GM21825 (cell line): ENCODE measurements around the gene GTF2F2.
"Not testable (repeated sequence)": the region's sequence is repeated elsewhere in the genome, so short reads cannot be mapped to it uniquely, and the experiment has no call there.

Experiments used
- ATAC-seq: cut with Tn5 transposase; IDR thresholded peaks from one replicate; pipeline ENCODE4 v1.9.1; 2021; ENCODE audit warnings: mild to moderate bottlenecking, moderate library complexity; ENCODE audit not compliant: unreplicated experiment

The GTF2F2 gene

DNA sequence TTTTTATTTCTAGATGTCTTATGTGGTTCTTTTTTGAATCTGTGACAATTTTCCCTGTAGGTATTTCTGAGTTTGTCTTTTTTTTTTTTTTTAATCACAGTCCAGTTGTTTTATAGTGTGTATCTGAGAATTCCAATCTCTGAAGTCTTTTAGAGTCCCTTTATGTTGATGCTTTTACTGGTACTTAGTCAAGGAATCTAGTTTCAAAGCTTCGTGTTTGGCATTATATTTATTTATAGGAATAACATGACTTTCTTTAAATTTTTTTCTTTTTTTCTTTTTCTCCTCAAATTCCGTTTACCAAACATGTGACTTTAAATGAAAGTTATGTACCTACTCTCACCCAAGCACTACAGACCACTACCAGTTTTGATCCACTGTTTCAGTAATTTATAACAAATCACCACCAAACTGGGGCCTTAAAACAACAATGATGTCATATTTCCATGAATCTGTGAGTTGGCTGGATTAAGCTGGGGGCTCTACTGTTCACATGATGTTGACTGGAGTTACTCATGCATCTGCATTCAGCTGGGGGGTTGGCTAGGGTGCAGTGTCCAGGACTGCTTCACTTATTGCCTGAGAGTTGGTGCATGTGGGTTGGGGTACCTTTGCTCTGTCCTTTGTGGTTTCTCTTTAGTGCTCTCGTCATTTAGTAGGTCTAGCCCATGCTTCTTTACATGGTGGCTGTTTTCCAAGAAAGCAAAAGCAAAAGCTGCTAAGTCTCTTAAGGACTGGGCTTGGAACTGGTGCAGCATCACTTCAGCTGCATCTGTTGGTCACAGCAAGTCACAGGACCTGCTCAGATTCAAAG, 58.2 kb downstream of the GTF2F2 start:
- no peak for ATAC-seq

GRCh38 chr13:45179428-45179827, 59.1 kb downstream of the GTF2F2 start:
- ATAC-seq: no peak

GRCh38 chr13:45180303-45180702, 60.0 kb downstream of the GTF2F2 start:
- ATAC-seq: no peak

- no peak for ATAC-seq
These were observed 60.6 kb downstream of the GTF2F2 start for GRCh38 chr13:45180713-45181601.

DNA sequence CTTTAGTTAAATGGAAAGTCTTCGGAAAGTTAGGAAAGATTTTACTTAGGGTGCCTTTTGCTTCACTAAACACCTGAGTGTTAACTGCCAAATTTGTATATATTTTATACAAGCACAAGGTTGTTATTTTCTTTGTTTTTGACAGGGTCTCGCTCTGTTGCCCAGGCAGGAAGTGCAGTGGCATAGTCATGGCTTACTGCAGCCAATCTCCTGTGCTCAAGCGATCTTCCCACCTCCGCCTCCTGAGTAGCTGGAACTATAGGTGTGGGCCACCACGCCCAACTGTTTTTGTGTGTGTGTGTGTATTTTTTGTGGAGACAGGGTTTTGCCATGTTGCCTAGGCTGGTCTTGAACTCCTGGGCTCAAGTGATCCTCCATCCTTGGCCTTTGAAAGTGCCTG, 64.4 kb downstream of the GTF2F2 start:
- ATAC-seq: no peak

GRCh38 chr13:45185286-45185685, 65.0 kb downstream of the GTF2F2 start:
- no peak for ATAC-seq

DNA sequence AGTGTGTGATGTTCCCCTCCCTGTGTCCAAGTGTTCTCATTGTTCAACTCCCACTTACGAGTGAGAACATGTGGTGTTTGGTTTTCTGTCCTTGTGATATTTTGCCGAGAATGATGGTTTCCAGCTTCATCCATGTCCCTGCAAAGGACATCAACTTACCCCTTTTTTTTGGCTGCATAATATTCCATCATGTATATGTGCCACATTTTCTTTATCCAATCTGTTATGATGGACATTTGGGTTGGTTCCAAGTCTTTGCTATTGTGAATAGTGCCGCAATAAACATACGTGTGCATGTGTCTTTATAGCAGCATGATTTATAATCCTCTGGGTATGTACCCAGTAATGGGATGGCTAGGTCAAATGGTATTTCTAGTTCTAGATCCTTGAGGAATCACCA, 68.8 kb downstream of the GTF2F2 start:
- ATAC-seq: not testable (repeated sequence)

DNA sequence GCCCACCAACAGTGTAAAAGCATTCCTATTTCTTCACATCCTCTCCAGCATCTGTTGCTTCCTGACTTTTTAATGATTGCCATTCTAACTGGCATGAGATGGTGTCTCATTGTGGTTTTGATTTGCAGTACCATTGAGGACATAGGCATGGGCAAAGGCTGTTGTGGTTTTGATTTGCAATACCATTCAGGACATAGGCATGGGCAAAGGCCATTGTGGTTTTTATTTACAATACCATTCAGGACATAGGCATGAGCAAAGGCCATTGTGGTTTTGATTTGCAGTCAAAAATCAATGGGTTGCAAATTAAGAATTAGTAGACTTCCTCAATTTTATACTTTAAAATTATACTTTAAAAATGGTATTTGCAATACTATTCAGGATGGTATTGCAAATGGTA, 69.2 kb downstream of the GTF2F2 start:
- not testable (repeated sequence) for ATAC-seq

GRCh38 chr13:45191874-45192273, 71.6 kb downstream of the GTF2F2 start:
- no peak for ATAC-seq

DNA sequence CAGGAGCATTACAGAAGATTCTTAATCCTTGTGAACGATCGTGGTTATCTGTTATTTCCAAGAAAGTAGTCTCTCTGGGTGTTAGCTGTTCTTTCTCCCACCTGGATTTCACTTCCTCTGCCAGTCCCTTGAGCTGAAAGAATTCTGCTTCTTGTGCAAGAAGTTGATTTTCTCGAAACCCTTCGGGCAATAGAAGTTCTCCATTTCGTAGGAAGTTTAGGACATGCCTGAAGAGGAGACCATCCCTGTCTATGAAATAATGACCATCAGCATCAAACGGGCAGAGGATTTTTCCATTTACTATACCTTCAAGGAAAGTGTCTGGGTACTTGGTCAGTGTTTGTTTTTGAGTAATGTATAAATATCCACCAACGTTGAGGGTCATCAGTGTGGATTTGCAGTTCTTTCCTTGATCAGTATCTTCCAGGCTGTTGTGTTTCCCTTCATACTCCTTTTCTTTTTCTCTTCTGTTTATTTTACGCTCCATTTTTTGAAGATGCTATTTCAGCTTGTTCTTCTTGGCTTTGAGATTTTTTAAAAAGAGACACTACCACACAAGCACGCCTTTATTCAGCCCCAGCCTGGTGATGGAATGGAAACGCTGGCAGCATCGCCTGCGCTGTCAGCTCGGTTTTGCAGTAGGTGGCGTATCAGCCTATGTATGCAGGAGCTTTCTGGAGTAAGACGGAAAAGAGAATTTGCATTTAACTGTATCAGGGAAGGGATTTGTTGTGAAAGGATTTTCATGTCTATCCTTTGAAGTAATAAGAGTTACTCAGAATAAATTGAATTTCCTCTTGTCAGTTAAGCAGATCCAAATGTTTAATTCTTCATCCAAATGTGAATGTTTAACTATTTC, 74.0 kb downstream of the GTF2F2 start:
- no peak for ATAC-seq

- ATAC-seq: no peak
These were observed 75.1 kb downstream of the GTF2F2 start for GRCh38 chr13:45195421-45195820.

- ATAC-seq: no peak
These were observed 75.8 kb downstream of the GTF2F2 start for GRCh38 chr13:45196096-45196495.

GRCh38 chr13:45196622-45197021, 76.3 kb downstream of the GTF2F2 start:
- ATAC-seq: peak; percentile 56

DNA sequence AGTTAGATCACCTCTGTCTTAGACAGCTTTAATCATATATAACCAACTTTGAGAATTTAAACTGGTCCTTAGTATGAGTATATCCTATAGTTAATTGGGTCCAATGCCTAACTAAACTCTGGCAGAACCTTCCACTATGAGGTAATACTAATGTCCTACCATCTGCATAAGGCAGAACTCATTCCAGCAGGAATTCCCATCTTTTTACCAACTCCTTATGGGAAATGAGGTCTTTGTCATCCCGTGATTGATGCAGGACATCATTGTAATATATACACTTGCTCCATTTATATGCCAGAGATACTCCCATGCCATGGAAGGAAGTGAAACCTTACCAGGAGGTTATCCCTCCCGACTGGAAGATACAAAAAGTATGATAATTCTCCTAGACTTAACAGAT, 77.7 kb downstream of the GTF2F2 start:
- ATAC-seq: no peak

- no peak for ATAC-seq
These were observed 78.6 kb downstream of the GTF2F2 start for GRCh38 chr13:45198924-45199323.

GRCh38 chr13:45199711-45200110, 79.4 kb downstream of the GTF2F2 start:
- ATAC-seq: no peak

GRCh38 chr13:45200701-45201232, 80.5 kb downstream of the GTF2F2 start, which contains the start of gene KCTD4:
KCTD4 (minus strand) TSS chr13:45201045; CDS start chr13:45194567, 6,478 bp downstream.
- no peak for ATAC-seq

GRCh38 chr13:45205124-45205523, 84.8 kb downstream of the GTF2F2 start:
- ATAC-seq: no peak

GRCh38 chr13:45206340-45206739, 86.0 kb downstream of the GTF2F2 start:
- peak; percentile 60 for ATAC-seq

- ATAC-seq: no peak
These were observed 87.0 kb downstream of the GTF2F2 start for GRCh38 chr13:45207319-45207718.

DNA sequence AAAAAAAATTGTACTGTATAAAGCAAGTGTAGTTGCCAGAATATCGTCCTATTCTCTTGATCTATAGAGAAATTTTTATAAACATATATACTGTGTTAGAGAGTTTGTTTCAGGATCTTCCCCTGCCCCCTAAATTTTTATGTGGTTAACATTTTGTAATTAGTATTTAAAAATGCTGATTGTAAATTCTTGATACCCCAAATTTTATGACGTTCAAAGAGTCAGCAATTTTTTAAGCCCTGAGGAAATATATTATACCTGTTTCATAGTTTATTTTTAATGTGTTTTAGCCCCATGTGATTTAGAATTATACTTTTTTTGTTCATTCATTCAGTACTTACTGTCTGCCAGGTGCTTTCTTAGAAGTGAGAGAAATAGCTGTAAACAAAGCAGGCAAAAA, 87.8 kb downstream of the GTF2F2 start:
- ATAC-seq: no peak
